K562 (cell line): Measurements from ENCODE around the gene SPPL3. TPM values are rescaled to one million over a fixed set of nuclear protein-coding genes. Genes with fewer than 3 reads are reported as not detected.
A peak's percentile ranks its signal among the peaks of the same experiment; 100 is the strongest.

Source experiments
- ATAC-seq: fragments of 200-7000 bp; cut with Tn5 transposase; 3 replicates; pipeline ENCODE4 v1.9.1; 2020; ENCODE audit warnings: moderate library complexity
- BruUV-seq: library from RNA; stranded (reverse); fragments of 400-500 nt; replicated peaks from 2 replicates; lab custom pipeline; 2021; lab: Mats Ljungman, UMichigan
- CTCF ChIA-PET: fragments of 300-600 bp; formaldehyde crosslinking; extraction: SDS; loops from one replicate; lab custom pipeline; 2021; ENCODE audit warnings: low intra/inter-chr PET ratio; lab: Yijun Ruan, JAX
- POLR2A ChIA-PET: fragments of 300-600, 350-650 bp; sonication (Branson Sonifier 250); formaldehyde crosslinking; extraction: SDS; loops from one replicate; lab custom pipeline; 2021; ENCODE audit warnings: antibody characterized with exemption, inconsistent platforms; lab: Yijun Ruan, JAX
- DNase-seq, 4 experiments: peaks; one replicate each; pipeline versions ENCODE4 v3.0.0 to v3.0.0-alpha.2; 2011 to 2018; ENCODE audit warnings: low spot score in 3 of 4, mixed read lengths in 3 of 4; ENCODE audit errors: extremely low read depth in 1 of 4
- FAIRE-seq: peaks from 2 replicates; lab custom pipeline; 2011; peaks lifted over from hg19 to GRCh38; lab: Jason Lieb, UNC
- H2AFZ ChIP-seq: 2 replicates; pipeline ENCODE4 v1.6.0; 2011; ENCODE audit warnings: low read depth, low read length, control low read depth, inconsistent platforms
- H3K27ac ChIP-seq: fragments of 200-600 bp; 3 replicates; pipeline ENCODE4 v1.8.0; 2011; ENCODE audit warnings: low read depth, mild to moderate bottlenecking, control low read depth, inconsistent platforms, low read length, moderate library complexity, mixed read lengths; ENCODE audit errors: extremely low read depth
- H3K27me3 ChIP-seq, 2 experiments: fragments of 300-600 bp in 1 of 2; 2 replicates in 1 of 2; 3 replicates in 1 of 2; pipeline versions ENCODE4 v1.6.0 to v1.8.0; 2011; ENCODE audit warnings: inconsistent platforms in 2 of 2, low read length in 2 of 2, mild to moderate bottlenecking in 1 of 2, mixed read lengths in 1 of 2, moderate library complexity in 1 of 2; ENCODE audit not compliant: control insufficient read depth in 2 of 2, insufficient read depth in 2 of 2
- H3K36me3 ChIP-seq: fragments of 300-600 bp; 3 replicates; pipeline ENCODE4 v1.8.0; 2011; ENCODE audit warnings: mild to moderate bottlenecking, low read length, inconsistent platforms; ENCODE audit not compliant: control insufficient read depth, insufficient read depth
- H3K4me1 ChIP-seq, 2 experiments: fragments of 200-600 bp in 1 of 2; replicated peaks in 1 of 2; 2 replicates in 1 of 2; 3 replicates in 1 of 2; pipeline versions ENCODE4 v1.5.1 to v1.8.0; 2011; ENCODE audit warnings: inconsistent platforms in 2 of 2, low read length in 2 of 2, mild to moderate bottlenecking in 1 of 2, mixed read lengths in 1 of 2, moderate library complexity in 1 of 2; ENCODE audit not compliant: control insufficient read depth in 2 of 2, insufficient read depth in 2 of 2
- H3K4me2 ChIP-seq: 2 replicates; pipeline ENCODE4 v1.6.1; 2011; ENCODE audit warnings: low read length, control low read depth, inconsistent platforms, mixed read lengths; ENCODE audit not compliant: insufficient read depth
- H3K4me3 ChIP-seq: fragments of 200-600 bp; sonication (generic), shearing (Covaris generic); 2 replicates; pipeline ENCODE4 v1.5.1; 2016; ENCODE audit warnings: control low read depth, inconsistent platforms
- H3K79me2 ChIP-seq: fragments of 200-600 bp; 3 replicates; pipeline ENCODE4 v1.8.0; 2011; ENCODE audit warnings: low read length, inconsistent platforms; ENCODE audit not compliant: control insufficient read depth, insufficient read depth
- H3K9ac ChIP-seq, 2 experiments: 2 replicates each; pipeline versions ENCODE4 v1.6.0 to v1.6.1; 2011; ENCODE audit warnings: low read depth in 2 of 2, low read length in 2 of 2, control low read depth in 1 of 2, inconsistent platforms in 1 of 2, mild to moderate bottlenecking in 1 of 2, mixed read lengths in 1 of 2; ENCODE audit not compliant: insufficient read depth in 1 of 2
- H3K9me1 ChIP-seq: one replicate; pipeline ENCODE4 v1.6.0; 2011; ENCODE audit warnings: inconsistent platforms, mild to moderate bottlenecking, low read length, moderate library complexity; ENCODE audit not compliant: control insufficient read depth, insufficient read depth
- H3K9me3 ChIP-seq: replicated peaks from 2 replicates; pipeline ENCODE4 v1.5.1; 2011; ENCODE audit warnings: low read depth, low read length, inconsistent platforms; ENCODE audit not compliant: control insufficient read depth, insufficient read depth
- H4K20me1 ChIP-seq: replicated peaks from 2 replicates; pipeline ENCODE4 v1.6.1; 2011; ENCODE audit warnings: low read length, inconsistent platforms, mixed read lengths; ENCODE audit not compliant: control insufficient read depth, insufficient read depth
- ADNP ChIP-seq: fragments of 200-800 bp; sonication (Bioruptor generic); IDR thresholded peaks from 2 replicates; pipeline ENCODE4 v1.6.1; 2016; ENCODE audit warnings: missing genetic modification characterization, missing compliant biosample characterization
- GMEB1 ChIP-seq: fragments of 250-450 bp; sonication (Bioruptor Pico); IDR thresholded peaks from 2 replicates; pipeline ENCODE4 v1.4.0; 2020; ENCODE audit warnings: mild to moderate bottlenecking
- HDAC6 ChIP-seq: IDR thresholded peaks from 2 replicates; pipeline ENCODE4 v1.6.1; 2012; ENCODE audit warnings: low read depth, mild to moderate bottlenecking, control low read depth, inconsistent platforms, low read length, moderate library complexity
- HMG20B ChIP-seq: fragments of 250-450 bp; sonication (Bioruptor Pico); IDR thresholded peaks from 2 replicates; pipeline ENCODE4 v1.5.0; 2021; ENCODE audit warnings: mild to moderate bottlenecking
- IRF2 ChIP-seq: sonication (generic); formaldehyde crosslinking; IDR thresholded peaks from 2 replicates; pipeline ENCODE4 v1.8.1; 2022; ENCODE audit warnings: mild to moderate bottlenecking, missing genetic modification reagents
- MBD1 ChIP-seq: fragments of 250-450 bp; sonication (Bioruptor Pico); IDR thresholded peaks from 2 replicates; pipeline ENCODE4 v1.8.0; 2022; ENCODE audit warnings: inconsistent platforms
- NR2C2 ChIP-seq, 2 experiments: fragments of 200-800 bp in 1 of 2; sonication (Bioruptor generic) in 1 of 2; sonication (generic) in 1 of 2; formaldehyde crosslinking in 1 of 2; IDR thresholded peaks; 2 replicates each; pipeline versions ENCODE4 v1.6.1 to v1.8.0; 2016 to 2022; ENCODE audit warnings: mild to moderate bottlenecking in 1 of 2, missing compliant biosample characterization in 1 of 2, missing genetic modification characterization in 1 of 2, missing genetic modification reagents in 1 of 2
- SIN3A ChIP-seq, 2 experiments: fragments of 150-350 bp in 1 of 2; IDR thresholded peaks; 2 replicates each; pipeline ENCODE4 v1.6.1; 2011 to 2016; ENCODE audit warnings: borderline replicate concordance in 2 of 2, low read depth in 2 of 2, low read length in 2 of 2, mild to moderate bottlenecking in 2 of 2, moderate library complexity in 2 of 2; ENCODE audit not compliant: control insufficient read depth in 1 of 2
- TAL1 ChIP-seq: fragments of 450-650 bp; IDR thresholded peaks from 2 replicates; pipeline ENCODE4 v1.6.1; 2016; ENCODE audit warnings: mild to moderate bottlenecking
- TCF7L2 ChIP-seq: fragments of 150-350 bp; IDR thresholded peaks from 2 replicates; pipeline ENCODE4 v1.6.1; 2016; ENCODE audit warnings: low read depth, mild to moderate bottlenecking, low read length, moderate library complexity
- TGIF2 ChIP-seq: sonication (generic); formaldehyde crosslinking; IDR thresholded peaks from 2 replicates; pipeline ENCODE4 v1.8.1; 2022; ENCODE audit warnings: mild to moderate bottlenecking, missing genetic modification reagents, moderate library complexity
- ZNF184 ChIP-seq: sonication (generic); formaldehyde crosslinking; IDR thresholded peaks from 2 replicates; pipeline ENCODE4 v1.5.0; 2020; ENCODE audit warnings: missing genetic modification reagents
- ZNF217 ChIP-seq: sonication (generic); formaldehyde crosslinking; IDR thresholded peaks from 2 replicates; pipeline ENCODE4 v1.8.0; 2022; ENCODE audit warnings: mild to moderate bottlenecking, missing genetic modification reagents
- ZNF354B ChIP-seq: fragments of 250-450 bp; sonication (Bioruptor Pico); IDR thresholded peaks from 2 replicates; pipeline ENCODE4 v1.4.0; 2020
- ZNF740 ChIP-seq, 3 experiments: fragments of 200-800 bp in 1 of 3; sonication (Bioruptor generic) in 1 of 3; sonication (generic) in 1 of 3; formaldehyde crosslinking in 1 of 3; IDR thresholded peaks; 2 replicates each; pipeline versions ENCODE4 v1.6.1 to v1.8.0; 2016 to 2022; ENCODE audit warnings: mild to moderate bottlenecking in 2 of 3, missing compliant biosample characterization in 2 of 3, missing genetic modification characterization in 2 of 3, missing genetic modification reagents in 1 of 3
- ZNF830 ChIP-seq: fragments of 250-450 bp; sonication (Bioruptor Pico); IDR thresholded peaks from 2 replicates; pipeline ENCODE4 v1.5.0; 2021; ENCODE audit warnings: mild to moderate bottlenecking
- WGBS: fragments of 100-300 bp; shearing (Covaris generic); methylation state at CpG from one replicate; pipeline ENCODE4 v1.1.6; 2016; ENCODE audit warnings: low coverage, mixed read lengths; ENCODE audit not compliant: insufficient coverage; ENCODE audit errors: missing lambda C conversion rate; 5-methylcytosine and 5-hydroxymethylcytosine counted together
- in situ Hi-C: fragments of 300-500 bp; cut with MboI; formaldehyde crosslinking; loops from 4 replicates; pipeline ENCODE4 v1.15.0; 2018; ENCODE audit warnings: inconsistent platforms, mixed read lengths
- intact Hi-C: fragments of 100-400 bp; cut with micrococcal nuclease; formaldehyde crosslinking; loops from 2 replicates; pipeline ENCODE4 v1.14.2; 2022
- polyA plus RNA-seq, 8 experiments: library from polyadenylated mRNA; depleted of rRNA in 4 of 8; stranded (reverse) in 5 of 8; unstranded in 3 of 8; fragments of >200 nt; fragmentation: Nextera tagmentation in 2 of 8; fragmentation: Illumina TruSeq in 1 of 8; extraction: Ambion mirVana in 2 of 8; extraction: Trizol in 1 of 8; gene quantifications; 2 replicates each; pipeline versions ENCODE4 v1.2.1 to v1.2.3, GENCODE V29; 2011 to 2014; ENCODE audit warnings: inconsistent platforms in 1 of 8, missing spikeins in 1 of 8
- total RNA-seq, 7 experiments: library from RNA; depleted of rRNA in 6 of 7; stranded (reverse); fragments of >200 nt in 6 of 7; fragmentation: Illumina TruSeq in 2 of 7; extraction: Trizol in 2 of 7; gene quantifications; 2 replicates each; pipeline versions ENCODE4 v1.2.1 to v1.2.3, GENCODE V29; 2011 to 2021; ENCODE audit warnings: low replicate concordance in 1 of 7

Gene SPPL3
- total and polyA plus RNA-seq, 9 of the 15 experiments (the other 6 are each of a cell fraction or from before 2014, with no cell fraction given): 2.9 to 32.1 (median 7.1) TPM

GRCh38 chr12:120855823-120856588, 48.2 kb downstream of the SPPL3 start (continued):
- TF ChIP-seq ZNF740 (CRISPR knock-in tag; IDR thresholded peaks at IDR 0.05): no peak
- TF ChIP-seq ZNF740 (tag; IDR thresholded peaks at IDR 0.05): no peak

- Histone ChIP-seq H3K27me3 (no peaks in the 10 kb centered on the region), H3K9ac (no peak overlapping the region)
- in situ Hi-C loops: no loop called here
- TF ChIP-seq GMEB1 (CRISPR knock-in tag): no peak
- TF ChIP-seq HDAC6: no peak
- TF ChIP-seq ZNF217 (CRISPR knock-in tag): no peak
- TF ChIP-seq ZNF830 (CRISPR knock-in tag): no peak
- TF ChIP-seq MBD1 (CRISPR knock-in tag): no peak
- TF ChIP-seq SIN3A (IDR thresholded peaks at IDR 0.05; ENCODE audit: borderline replicate concordance in 2 of 2, control insufficient read depth in 1 of 2, low read depth in 2 of 2, low read length in 2 of 2): no peak
- TF ChIP-seq TGIF2 (CRISPR knock-in tag): no peak
- TF ChIP-seq IRF2 (CRISPR knock-in tag): no peak
- TF ChIP-seq ZNF184 (CRISPR knock-in tag): no peak
- TF ChIP-seq NR2C2 (CRISPR knock-in tag; IDR thresholded peaks at IDR 0.05): no peak
- TF ChIP-seq NR2C2 (tag; IDR thresholded peaks at IDR 0.05): no peak
- no peak for TF ChIP-seq TAL1
- no peak for TF ChIP-seq TCF7L2
- TF ChIP-seq ZNF354B (CRISPR knock-in tag): no peak
- TF ChIP-seq HMG20B: no peak
- no peak for TF ChIP-seq ADNP (tag)
Measured at GRCh38 chr12:120854804-120855203, 49.4 kb downstream of the SPPL3 start.

More at GRCh38 chr12:120854804-120855203, 49.4 kb downstream of the SPPL3 start:
- DNase-seq (no peak), FAIRE-seq (no peak), ATAC-seq (peak; percentile 62)
- H3K36me3 ChIP-seq: no peaks in the 10 kb centered on the region
- BruUV-seq: no TSS peak
- WGBS: 61% methylated on average over 4 of the region's 4 CpGs
- peaks cover 36% of the 10 kb centered on the region for H3K79me2 ChIP-seq
- no peaks in the 10 kb centered on the region for H3K9me3 ChIP-seq
- ChIA-PET POLR2A (interaction anchor here (0.7 to 0.9 kb wide), 2 partner anchors 31 to 43 kb away, joined by 3 to 4 read pairs; no protein-coding TSS in a partner anchor), CTCF (no interaction called here)
- peak overlapping the region; percentile 65; the same call in 2 of the 3 replicates for H3K27ac ChIP-seq
- no peak overlapping the region for H3K4me3 ChIP-seq
- H2AFZ ChIP-seq: no peak overlapping the region
- peaks cover 4 to 11% of the 10 kb centered on the region in 2 experiments; a peak in 2 of 5 replicates for H3K4me1 ChIP-seq
- peaks cover 8% of the 10 kb centered on the region for H4K20me1 ChIP-seq
- intact Hi-C loops: loop anchor here (5.0 kb wide), 1 partner anchor 47 kb away; the partner anchor contains the start of gene SPPL3
- no peak overlapping the region for H3K4me2 ChIP-seq
- no peaks in the 10 kb centered on the region for H3K9me1 ChIP-seq
